Activated CD4-positive, alpha-beta T cell treated with anti-CD3 and anti-CD28 coated beads, Interleukin-2, amount 50 U/mL, for 16 hours (primary cell): ENCODE results near the gene MSI2.

Experiments
- DNase-seq: peaks from one replicate; pipeline ENCODE4 v3.0.0-alpha.2; 2020

The MSI2 gene

DNA sequence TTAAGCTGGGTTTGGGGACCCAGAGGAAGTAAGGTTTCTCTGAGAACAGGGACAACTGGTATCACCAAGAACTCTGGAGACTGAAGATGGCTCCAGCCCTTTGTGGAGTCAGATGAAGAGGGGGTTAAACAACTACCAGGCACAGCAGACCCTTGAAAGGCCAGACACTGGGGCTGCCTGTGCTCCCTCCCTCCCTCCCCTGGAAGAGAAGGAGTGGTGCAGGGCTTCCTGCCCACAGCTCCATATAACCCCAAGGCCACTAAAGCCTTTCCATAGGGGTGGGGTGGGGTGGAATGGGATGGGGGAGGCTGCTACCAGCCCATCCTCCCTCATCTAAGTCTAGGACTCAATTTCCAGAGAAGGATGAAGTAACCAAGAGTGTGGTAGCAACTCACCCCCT is 422.1 kb downstream of the MSI2 start:
- no peak for DNase-seq

DNA sequence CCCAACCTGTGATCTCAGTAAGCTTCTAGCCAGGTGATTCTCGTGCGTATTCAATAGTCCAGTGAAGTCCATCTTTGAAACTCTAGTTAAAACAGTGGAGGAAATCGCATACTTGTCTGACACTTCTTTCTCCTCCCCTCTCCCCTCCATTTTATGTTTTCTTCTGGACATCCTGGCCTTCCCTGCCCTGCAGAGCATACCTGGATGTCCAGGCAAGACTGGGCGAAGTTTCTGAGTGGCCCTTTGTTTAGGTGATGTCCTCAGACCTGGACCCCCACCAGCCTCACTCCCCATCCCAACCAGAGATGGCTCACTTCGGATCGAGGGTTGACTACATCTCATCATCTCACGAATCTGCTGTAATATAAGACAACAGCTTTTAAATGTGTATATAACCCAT is 423.0 kb downstream of the MSI2 start:
- no peak for DNase-seq

DNA sequence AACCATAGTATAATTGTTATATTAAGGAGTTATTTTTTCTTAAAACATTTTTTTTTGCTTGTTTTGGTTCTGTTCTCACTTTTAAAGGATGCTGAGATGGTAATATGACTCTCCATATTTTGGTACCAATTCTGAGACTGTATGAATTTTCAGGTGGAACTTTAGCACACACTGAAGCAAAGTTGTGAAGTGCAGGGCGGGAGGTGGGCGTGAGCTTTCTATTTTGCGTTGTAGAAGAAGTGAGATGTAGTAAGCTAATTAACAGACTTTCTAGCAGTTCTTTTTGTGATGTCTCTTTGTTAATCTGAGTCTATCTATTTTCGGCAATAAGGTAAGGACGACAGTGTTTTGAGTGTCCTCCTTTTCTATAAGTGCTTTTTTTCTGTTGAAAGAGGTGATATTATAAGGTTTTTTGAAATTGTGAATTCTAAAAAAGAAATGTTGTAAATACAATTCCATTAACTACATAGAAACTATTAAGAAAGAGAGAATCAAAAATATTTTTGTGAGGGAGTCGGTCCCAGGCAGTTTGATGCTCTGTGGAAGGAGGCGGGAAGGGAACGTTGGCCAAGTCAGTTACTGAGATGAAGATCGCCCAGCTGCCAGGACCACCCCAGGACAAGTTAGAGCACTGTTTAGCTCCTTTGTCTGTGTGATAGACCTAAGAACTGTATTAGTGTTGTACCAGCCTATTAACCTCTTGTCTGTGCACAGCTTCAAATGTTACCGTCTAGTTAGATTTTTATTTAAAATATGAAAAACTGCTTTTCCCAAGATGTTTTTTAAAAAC is 423.8 kb downstream of the MSI2 start:
- DNase-seq = no peak

DNA sequence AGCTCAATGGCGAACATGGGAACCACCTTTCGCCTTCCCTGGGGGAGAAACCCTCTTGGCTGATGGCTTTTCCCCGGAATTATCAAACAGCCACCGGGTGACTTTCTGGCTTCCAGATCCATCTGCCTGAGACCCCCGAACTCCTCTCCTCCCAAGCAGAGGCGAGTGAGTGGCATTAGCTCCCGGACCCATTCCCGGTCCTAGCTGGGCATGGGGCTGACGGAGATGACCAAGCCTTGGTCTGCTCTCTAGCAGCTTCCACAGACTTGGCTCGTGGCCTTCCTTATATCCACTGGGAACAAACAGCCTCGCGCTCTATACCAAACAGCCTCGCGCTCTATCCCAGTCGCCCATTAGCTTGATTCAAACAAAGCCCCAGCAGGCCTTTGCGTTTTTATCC is 426.4 kb downstream of the MSI2 start:
- no peak for DNase-seq

DNA sequence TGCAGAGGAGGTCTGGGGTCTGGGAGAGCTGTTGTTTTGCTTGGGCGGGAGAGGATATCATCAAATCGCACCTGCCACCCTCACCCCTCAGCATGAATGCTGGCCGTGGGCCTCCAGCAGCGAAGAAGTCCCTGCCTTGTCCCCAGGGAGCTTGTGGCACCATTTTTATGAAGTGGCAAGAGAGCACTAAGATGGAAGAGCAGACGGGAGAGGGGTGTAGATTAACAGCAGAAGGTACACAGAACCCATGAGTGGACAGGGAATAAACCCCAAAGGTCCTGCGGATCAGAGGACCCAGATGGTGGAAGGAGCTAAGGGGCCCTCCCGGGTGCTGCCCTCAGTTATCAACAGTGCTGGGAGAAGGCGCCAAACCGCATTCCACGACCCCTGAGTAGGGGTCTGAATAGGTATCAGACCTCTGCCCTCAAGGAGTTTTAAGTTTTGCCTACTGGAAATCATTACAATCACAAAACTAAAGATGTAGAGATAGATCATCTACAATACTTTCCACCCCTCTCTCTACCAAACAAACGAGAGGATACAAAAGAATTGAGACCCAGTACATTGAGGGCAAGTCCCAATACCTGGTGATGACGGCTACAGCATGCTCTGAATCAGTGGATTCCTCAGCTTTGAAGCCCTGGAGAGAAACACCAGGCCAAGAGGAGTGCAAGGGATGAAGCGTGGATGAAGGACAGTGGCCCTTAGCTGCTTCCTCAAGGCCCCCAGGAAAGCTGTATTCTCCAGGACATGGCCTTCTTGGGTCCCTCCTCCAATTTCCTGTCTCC is 428.6 kb downstream of the MSI2 start:
- DNase-seq = no peak

DNA sequence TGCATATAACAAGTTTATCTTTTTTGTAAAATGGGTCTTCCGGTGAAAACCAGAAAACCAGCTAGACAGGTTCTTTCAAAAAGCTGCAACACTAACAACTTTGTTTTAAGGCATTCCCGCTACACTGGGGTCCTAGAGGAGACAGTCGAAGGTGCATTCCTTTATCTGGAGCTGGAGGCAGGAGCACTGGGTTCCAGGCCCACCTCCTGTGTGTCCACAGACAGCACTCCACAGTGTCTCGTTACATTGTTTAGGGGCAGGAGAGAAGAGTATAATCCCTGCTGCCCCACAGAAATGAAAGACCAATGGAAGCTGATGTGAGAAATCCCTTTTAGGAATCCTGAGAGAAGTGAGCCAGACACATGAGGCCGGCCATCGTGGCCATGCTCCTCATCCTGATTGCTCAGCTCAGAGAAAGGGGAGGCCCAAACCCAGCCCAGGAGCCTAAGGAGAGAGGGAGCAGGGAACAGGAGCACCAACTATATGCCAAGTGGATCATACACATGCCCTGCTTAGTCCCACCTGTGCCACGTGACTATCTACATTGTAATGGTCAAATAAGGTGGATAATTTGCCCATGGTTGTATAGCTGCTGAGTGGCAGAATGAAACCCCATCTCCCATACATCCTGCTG is 429.3 kb downstream of the MSI2 start:
- no peak for DNase-seq

DNA sequence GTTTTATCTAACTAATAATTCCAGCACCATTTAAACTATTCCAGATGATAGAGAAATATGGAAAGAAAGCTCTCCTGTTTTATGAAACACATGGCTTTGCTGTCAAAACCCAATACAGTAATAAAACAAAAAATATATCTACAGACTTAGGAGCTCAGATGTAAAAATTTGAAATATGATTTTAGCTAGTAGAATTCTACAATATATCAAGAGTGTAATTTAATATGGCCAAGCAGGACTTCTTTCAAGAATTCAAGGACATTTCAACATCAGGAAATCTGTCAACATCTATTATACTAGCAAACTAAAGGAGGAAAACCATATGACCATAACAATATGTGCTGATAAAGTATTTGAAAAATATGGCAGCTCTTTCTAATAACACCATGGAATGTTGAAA is 431.3 kb downstream of the MSI2 start:
- DNase-seq = no peak

DNA sequence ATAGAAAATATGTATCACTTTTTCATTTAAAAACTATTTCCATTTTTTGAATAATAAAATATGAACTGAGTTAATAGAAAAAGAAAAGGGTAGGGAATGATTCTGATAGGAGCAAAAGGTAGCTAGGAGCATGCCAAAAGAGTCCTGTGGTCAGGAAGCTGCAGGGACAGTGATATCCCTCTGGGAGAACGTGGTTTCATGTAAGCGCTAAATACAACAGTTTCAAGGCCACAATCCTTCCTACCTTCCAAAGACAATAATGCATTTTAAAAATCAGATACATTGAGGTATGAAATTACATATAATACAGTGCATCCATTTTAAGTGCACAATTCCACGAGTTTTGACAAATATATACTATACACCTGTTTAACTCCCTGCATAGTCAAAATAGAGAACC is 432.9 kb downstream of the MSI2 start:
- no peak for DNase-seq

DNA sequence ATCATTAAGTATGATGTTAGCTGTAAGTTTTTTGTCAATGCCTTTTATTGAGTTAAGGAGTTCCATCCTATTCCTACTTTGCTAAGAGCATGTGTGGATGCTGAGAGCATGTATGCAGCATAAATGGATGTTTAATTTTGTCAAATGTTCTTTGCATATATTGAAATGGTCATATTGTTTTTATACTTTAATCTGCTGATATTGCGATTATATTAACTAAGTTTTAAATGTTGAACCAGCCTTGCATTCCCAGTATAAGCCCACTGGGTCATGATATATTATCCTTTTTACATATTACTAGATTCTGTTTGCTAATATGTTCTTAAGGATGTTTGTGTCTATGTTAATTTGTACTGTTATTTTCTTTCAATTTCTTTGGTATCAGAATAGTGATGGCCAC is 435.6 kb downstream of the MSI2 start:
- no peak for DNase-seq

DNA sequence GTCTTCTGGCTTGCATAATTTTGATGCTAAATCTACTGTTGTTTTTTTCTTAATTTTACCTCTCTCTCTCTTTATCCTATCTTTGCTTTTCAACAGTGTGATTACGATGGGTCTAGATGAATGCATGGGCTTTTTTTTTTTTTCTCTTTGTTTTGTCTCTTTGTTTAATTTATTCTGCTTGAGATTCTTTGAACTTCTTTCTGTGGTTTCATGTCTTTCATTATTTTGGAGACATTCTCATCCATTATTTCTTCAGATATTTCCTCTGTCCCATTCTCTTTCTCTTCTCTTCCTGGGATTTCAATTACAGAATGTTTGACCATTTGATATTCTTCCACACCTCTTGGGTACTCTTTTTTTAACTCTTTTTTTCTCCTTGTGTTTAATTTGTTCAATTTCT is 436.4 kb downstream of the MSI2 start:
- DNase-seq = no peak

DNA sequence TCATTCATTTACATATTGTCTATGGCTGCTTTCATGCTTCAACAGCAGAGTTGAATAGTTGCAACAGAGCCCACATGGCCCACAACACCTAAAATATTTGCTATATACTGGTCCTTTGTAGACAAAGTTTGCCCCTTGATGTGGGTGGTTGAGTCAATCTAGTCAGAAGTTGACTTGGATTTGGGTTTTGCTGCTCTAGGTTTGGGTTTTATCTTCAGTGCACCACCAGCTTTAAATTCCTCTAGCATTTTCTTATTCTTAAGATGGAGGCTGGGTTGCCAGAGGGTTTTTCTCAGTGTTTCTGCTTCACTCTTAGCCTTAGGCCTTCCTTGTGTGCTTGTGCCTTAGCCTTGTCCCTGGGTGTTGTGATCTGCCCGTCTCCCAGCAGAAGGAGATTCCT is 437.7 kb downstream of the MSI2 start:
- no peak for DNase-seq

DNA sequence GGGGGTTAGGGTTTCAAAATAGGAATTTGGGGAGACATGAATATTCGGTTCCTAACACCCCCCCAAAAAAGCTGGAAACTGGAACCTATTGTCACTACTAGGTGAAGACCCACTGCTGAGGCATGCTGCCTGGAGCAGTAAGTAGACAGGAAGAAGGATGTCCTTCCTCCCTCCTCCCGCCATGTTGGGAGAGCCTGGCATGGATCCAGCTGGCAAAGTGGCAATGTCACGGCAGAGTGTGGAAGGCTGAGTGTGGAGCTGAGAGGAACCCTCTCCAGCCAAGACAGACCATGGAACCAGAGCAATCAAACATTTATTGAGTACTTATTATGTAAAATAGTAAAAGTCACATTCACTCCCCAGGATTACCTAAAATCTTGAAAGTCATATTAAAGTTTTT is 439.7 kb downstream of the MSI2 start:
- DNase-seq = no peak

DNA sequence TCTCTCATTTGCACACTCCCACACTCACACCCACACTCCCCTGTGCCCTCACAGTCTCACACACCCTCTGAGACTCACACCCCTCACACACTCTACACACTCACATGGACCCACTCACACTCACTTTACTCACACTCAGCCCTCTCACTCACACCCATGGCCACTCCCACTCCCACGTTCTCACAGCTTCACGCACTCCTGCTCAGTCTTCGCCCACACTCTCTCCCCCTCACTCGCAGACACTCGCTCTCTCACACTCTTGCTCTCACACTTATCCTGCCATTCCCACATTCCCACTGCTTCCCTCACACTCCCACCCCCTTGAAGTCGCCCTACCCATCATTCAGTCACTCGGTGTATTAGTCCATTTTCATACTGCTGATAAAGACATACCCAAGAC is 440.9 kb downstream of the MSI2 start:
- no peak for DNase-seq

DNA sequence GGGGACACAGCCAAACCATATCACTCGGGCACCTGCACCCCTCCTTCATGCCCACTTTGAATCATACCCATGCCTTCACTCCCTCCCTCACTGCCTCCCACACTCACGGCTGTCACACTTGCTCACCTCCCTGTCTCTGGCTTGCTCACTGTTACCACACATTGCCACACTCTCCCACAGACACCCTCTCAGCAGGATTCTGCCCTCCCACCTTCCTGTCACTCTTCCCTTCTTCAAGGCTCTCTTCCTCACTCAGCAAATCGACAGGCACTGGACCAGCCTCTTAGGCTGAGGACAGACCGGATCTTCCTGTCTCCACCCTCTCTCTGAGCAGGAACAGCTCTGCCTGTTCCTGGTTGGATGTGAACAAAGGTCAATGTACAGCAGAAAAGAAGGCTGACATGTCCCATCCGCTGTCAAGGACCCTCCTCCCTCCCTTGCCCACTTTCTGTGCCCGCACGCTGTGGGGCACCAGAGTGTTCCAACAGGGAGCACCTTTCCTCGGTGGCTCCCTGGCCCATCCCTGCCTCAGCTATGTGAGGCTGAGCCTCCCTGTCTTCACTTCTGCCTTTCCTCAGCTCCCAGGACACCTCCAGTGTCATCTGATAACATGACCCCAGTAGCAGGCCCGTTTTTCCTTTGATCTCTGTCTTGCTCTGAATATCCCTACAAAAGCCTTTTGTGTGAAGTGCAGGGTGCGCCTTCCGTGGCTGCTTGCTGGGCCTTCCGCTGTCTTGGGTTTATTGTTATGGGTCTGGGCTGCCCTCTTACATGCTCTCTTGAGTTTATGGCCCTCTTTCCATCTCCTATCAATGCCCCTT is 441.8 kb downstream of the MSI2 start:
- no peak for DNase-seq

DNA sequence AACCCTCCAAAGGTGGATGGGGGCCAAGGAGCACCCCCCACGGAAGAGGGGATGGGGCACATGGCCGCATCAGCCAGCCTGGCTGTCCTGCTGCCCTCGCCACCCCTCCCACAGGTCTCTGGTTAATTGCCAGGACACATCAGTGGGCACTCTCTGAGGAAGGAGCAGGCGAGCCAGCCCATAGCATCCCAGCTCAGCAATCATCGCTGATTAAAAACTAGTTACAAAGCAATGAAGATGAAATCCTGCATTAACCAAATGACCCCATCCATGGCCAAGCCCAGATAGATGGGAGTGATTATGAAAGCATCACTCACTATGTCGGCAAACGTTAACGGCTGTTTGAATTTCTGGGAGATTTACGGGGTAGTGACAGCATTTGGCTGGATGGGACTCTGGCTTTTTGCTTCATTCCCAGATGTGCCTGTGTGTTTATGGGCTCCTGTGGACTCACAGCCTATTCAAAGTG is 443.5 kb downstream of the MSI2 start:
- no peak for DNase-seq

DNA sequence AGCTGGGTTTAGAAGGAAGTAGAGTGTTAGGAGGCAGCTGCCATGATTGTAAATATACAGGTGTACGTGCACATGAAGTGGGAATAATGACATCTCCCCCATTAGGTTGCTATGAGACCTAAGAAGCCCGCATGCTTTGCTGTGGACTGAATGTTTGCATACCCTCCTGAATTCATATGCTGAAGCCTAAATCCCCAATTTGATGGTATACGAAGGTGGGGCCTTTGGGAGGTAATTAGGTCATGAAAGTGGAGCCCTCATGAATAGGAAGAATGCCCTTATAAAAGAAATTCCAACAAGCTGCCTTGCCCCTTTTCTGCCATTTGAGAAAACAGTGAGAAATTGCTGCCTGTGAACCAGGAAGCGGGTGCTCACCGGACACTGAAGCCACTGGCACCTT is 444.8 kb downstream of the MSI2 start:
- no peak for DNase-seq

DNA sequence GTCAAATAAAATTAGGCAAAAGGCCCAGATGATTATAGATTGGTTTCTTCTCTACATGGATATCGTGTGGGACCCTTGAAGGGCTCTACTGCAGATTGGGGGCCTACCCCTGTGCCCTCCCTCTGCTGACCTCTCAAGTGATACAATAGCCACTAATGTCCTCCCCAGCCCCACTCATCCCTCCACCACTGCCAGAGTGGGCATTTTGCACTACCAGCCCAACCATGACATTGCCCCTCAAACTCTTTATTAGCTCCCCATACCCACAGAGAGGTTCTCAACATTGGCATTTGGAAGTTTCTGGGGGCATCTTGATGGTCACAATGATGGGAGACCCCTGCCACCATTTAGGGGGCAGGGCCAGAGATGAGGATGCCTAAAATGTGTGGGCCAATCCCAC is 446.9 kb downstream of the MSI2 start:
- no peak for DNase-seq

DNA sequence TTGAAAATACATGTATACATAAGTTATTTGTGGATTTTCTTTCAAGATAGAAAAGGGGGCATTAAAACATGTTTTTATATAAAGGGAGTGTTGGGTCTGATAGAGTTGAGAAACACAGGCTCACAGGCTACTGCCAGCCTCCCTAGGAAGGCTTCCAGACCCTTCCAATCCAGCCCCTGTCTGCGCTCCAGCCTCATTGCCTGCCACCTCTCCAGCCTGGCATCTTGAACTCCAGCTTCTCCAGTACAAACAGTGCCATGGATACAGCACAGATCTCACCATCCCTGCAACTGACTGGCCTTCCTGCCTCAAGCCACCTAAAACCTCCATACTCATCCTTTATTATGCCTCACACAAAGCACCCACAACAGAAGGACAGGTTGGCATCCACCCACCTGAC is 448.1 kb downstream of the MSI2 start:
- DNase-seq = no peak

DNA sequence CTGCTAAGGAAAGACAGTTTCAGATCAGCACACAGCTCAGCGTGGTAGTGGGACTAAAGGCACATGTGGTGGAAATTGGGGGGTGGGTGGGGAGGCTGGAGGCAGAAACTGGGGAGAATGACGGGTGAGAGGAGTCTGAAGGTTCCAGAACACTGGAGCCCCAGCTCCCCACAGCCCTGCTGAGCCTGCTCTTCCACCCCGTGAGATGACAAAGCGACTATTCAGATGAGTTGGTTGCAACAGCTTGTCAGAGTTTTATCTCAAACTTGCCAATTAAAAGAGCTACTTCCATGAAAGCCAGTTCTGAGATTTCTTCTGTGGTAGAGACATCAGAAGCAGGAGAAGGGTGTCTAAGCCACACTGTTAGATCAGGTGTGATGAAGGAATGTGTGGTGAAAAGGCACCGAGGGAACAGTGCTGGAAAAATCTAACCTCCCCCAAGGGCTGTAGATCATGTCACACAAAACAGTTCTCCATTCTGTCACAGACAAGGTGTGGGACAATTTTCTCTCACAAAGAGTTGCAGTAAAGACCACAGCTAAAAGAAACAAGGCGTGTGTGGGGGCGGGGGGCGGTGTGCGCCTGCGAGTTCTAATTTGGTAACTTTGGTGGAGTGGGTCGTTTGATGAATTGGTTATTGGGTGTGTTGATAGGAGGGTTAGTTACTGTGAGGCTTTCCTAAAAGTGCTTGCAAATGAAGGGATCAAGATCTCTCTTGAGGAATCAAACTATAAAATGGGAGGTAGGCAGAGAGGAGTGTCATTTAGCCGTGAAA is 449.8 kb downstream of the MSI2 start:
- no peak for DNase-seq

DNA sequence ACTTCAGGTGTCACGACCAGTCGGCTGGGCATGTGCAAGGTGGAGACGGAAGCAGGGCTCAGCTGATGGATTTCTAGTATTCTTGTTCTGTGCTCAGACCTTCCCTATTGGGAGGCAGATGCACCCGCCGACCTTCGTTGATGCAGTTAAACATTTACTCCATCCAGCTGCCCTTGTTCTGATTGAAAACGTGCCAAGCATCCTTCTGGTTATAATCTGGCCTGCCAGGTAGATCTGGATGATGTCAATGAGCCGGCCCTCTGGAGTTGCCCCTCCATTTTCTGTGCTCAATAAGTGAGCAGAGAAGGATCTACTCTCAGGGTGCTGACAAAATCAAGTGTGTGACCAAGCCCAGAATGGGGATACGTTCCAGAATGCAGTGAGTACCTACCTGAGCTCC is 450.4 kb downstream of the MSI2 start:
- DNase-seq = no peak

DNA sequence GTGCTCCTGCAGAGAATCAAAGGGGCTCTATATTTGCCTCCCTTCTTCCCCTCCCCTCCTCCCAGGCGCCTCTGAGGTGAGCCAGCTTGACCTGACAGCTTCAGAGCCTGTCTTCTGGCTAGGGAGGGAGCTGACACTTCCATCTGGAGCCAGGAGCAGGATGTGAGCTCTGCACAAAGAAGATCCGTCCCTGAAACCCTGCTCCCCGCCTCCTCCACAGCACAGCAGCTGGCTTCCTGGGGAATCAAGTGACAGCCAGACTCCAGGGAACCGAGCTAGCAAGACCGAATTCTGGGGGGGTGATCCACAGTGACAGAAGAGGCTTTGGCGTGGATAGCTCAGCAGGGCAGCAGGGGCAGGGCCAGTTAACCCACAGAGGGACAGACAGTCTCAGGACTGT is 451.6 kb downstream of the MSI2 start:
- DNase-seq = no peak

DNA sequence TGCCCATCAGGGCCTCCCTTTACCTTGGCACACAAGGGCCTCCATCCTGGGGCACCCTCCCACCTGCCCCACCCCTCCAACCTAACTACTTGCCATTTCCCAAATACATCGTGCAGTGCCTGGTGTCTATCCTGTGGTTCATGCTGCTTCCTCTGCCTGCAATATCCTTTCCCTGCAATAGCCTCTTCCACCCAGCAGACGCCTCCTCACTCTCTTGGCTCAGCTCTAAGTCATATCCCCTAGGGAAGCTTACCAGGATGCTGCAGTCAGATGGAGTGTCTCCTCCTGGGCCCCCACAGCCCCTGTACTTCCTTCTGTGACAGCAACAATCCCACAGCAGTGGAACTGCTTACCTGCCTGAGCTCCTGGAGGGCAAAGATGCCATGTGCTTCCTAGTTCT is 452.1 kb downstream of the MSI2 start:
- no peak for DNase-seq
